Lung (tissue), 12 donors: ENCODE measurements around the gene CPXM2. TPM values are rescaled to one million over a fixed set of nuclear protein-coding genes. Genes with fewer than 3 reads are reported as not detected.

ENCODE experiments used
- ATAC-seq: fragments of 200-7000 bp; cut with Tn5 transposase; one replicate; pipeline ENCODE4 v1.9.1; 2020; ENCODE audit warnings: moderate number of reproducible peaks; ENCODE audit not compliant: insufficient read depth, low FRiP score
- DNase-seq, 3 donors: peaks; one replicate each; pipeline ENCODE4 v3.0.0-alpha.2; 2013 to 2017
- H3K27ac ChIP-seq, 2 donors: one replicate each; pipeline ENCODE4 v1.5.1; 2013; ENCODE audit warnings: mild to moderate bottlenecking in 2 of 2, moderate library complexity in 2 of 2, control low read depth in 1 of 2, inconsistent platforms in 1 of 2, low read depth in 1 of 2, low read length in 1 of 2
- H3K27me3 ChIP-seq, 3 donors: one replicate each; pipeline ENCODE4 v1.5.1; 2013; ENCODE audit warnings: low read length in 2 of 3; ENCODE audit not compliant: control insufficient read depth in 3 of 3, insufficient read depth in 3 of 3
- H3K36me3 ChIP-seq, 4 donors: one replicate each; pipeline ENCODE4 v1.5.1; 2013; ENCODE audit warnings: low read length in 4 of 4, mild to moderate bottlenecking in 1 of 4, moderate library complexity in 1 of 4; ENCODE audit not compliant: control insufficient read depth in 4 of 4, insufficient read depth in 4 of 4
- H3K4me1 ChIP-seq, 5 donors: one replicate each; pipeline ENCODE4 v1.5.1; 2013; ENCODE audit warnings: low read length in 5 of 5, mild to moderate bottlenecking in 2 of 5, moderate library complexity in 1 of 5; ENCODE audit not compliant: control insufficient read depth in 5 of 5, insufficient read depth in 5 of 5
- H3K4me3 ChIP-seq: one replicate; pipeline ENCODE4 v1.5.1; 2013; ENCODE audit warnings: mild to moderate bottlenecking, control low read depth, moderate library complexity
- H3K9ac ChIP-seq, 2 donors: one replicate each; pipeline ENCODE4 v1.5.1; 2013; ENCODE audit warnings: low read length in 2 of 2, control low read depth in 1 of 2; ENCODE audit not compliant: insufficient read depth in 1 of 2
- H3K9me3 ChIP-seq, 4 donors: one replicate each; pipeline ENCODE4 v1.5.1; 2013; ENCODE audit warnings: low read length in 3 of 4, mild to moderate bottlenecking in 1 of 4, moderate library complexity in 1 of 4; ENCODE audit not compliant: control insufficient read depth in 4 of 4, insufficient read depth in 3 of 4
- WGBS, 2 donors: extraction: QIAGEN DNeasy Blood & Tissue Kit; methylation state at CpG; one replicate each; pipeline ENCODE4 v1.1.7; 2013; 5-methylcytosine and 5-hydroxymethylcytosine counted together
- polyA plus RNA-seq, 2 donors: library from polyadenylated mRNA; stranded (reverse); fragments of 200-250 nt; gene quantifications; one replicate each; pipeline ENCODE4 v1.2.1, GENCODE V29; 2013
- total RNA-seq, 2 donors: library from RNA; depleted of rRNA in 1 of 2; stranded (reverse); fragments of >200 nt in 1 of 2; gene quantifications; one replicate each; pipeline ENCODE4 v1.2.1, GENCODE V29; 2014 to 2021
- TF ChIP-seq, protein P1 (sequence below): IDR thresholded peaks from 2 replicates; pipeline ENCODE4 v1.5.1; 2012; ENCODE audit warnings: mild to moderate bottlenecking; ENCODE audit errors: control extremely low read depth, extremely low read depth
- donor health status: control.
- donor health status: control.
- donor health status: Bipolar disorder and iron deficiency.
- donor health status: healthy.
- donor health status: DM: yes; HTN: yes; CAD: no.

The CPXM2 gene
- total and polyA plus RNA-seq, 4 donors: 0.66 to 5.0 (median 2.1) TPM

DNA sequence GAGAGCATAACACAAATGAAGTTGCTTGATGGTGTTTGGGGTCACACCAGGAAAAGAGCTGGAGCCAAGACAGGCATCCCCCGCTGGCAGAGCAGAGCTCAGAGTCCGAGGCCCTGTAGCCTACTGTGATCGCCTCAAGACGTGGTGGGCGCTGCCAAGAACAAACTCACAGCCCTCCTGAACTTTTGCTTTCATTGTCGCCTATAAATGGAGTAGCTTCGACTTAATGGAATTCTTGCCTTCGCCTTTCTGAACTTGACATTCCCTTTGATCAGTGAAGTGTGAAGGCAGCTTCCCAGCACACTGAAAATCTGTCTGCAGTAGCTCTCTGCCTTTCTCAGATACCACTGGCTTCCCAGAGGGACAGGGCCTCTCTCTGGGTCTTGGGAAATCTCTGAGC, 21.3 kb downstream of the CPXM2 start:
- no peaks in the 10 kb centered on the region for H3K36me3 ChIP-seq
- no peak for ATAC-seq
- peaks cover 0 to 4% (median 0%) of the 10 kb centered on the region in 4 donors for H3K9me3 ChIP-seq
- no peaks in the 10 kb centered on the region for H3K4me1 ChIP-seq
- no peak for DNase-seq
- no peak overlapping the region for H3K27ac ChIP-seq
- TF ChIP-seq, protein P1, sequence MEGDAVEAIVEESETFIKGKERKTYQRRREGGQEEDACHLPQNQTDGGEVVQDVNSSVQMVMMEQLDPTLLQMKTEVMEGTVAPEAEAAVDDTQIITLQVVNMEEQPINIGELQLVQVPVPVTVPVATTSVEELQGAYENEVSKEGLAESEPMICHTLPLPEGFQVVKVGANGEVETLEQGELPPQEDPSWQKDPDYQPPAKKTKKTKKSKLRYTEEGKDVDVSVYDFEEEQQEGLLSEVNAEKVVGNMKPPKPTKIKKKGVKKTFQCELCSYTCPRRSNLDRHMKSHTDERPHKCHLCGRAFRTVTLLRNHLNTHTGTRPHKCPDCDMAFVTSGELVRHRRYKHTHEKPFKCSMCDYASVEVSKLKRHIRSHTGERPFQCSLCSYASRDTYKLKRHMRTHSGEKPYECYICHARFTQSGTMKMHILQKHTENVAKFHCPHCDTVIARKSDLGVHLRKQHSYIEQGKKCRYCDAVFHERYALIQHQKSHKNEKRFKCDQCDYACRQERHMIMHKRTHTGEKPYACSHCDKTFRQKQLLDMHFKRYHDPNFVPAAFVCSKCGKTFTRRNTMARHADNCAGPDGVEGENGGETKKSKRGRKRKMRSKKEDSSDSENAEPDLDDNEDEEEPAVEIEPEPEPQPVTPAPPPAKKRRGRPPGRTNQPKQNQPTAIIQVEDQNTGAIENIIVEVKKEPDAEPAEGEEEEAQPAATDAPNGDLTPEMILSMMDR: no peak
- H3K27me3 ChIP-seq: no peaks in the 10 kb centered on the region
- 56 to 66% methylated on average over 8 of the region's 8 CpGs for WGBS, 2 donors
- no peak overlapping the region for H3K9ac ChIP-seq
- no peak overlapping the region for H3K4me3 ChIP-seq

DNA sequence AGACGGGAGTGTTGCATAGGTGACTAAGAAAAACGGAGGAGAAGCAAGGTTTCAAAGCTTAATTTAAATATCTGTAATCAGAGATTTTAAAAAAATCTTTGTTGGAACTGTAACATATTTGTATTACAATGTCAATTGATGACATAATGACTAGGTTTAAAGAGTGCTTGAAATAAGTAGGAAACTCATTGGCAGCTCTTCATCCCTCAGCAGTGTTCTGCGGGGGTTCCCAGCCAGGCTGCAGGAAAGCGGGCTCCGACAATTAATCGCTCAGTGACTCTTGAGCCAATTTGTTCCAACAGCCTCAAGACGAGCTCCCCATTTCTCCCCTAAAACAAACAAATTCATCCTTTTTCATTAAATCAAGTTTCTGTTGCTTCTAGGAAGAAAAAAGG, 22.6 kb downstream of the CPXM2 start:
- no peaks in the 10 kb centered on the region for H3K36me3 ChIP-seq
- H3K4me1 ChIP-seq: no peaks in the 10 kb centered on the region
- H3K4me3 ChIP-seq: no peak overlapping the region
- H3K9me3 ChIP-seq: peaks cover 0 to 2% (median 0%) of the 10 kb centered on the region in 4 donors
- ATAC-seq (no peak), DNase-seq (no peak)
- H3K9ac ChIP-seq: no peak overlapping the region
- H3K27me3 ChIP-seq: no peaks in the 10 kb centered on the region
- TF ChIP-seq, protein P1: no peak
- WGBS, 2 donors: 57 to 71% methylated on average over 7 of the region's 7 CpGs
- H3K27ac ChIP-seq: no peak overlapping the region

DNA sequence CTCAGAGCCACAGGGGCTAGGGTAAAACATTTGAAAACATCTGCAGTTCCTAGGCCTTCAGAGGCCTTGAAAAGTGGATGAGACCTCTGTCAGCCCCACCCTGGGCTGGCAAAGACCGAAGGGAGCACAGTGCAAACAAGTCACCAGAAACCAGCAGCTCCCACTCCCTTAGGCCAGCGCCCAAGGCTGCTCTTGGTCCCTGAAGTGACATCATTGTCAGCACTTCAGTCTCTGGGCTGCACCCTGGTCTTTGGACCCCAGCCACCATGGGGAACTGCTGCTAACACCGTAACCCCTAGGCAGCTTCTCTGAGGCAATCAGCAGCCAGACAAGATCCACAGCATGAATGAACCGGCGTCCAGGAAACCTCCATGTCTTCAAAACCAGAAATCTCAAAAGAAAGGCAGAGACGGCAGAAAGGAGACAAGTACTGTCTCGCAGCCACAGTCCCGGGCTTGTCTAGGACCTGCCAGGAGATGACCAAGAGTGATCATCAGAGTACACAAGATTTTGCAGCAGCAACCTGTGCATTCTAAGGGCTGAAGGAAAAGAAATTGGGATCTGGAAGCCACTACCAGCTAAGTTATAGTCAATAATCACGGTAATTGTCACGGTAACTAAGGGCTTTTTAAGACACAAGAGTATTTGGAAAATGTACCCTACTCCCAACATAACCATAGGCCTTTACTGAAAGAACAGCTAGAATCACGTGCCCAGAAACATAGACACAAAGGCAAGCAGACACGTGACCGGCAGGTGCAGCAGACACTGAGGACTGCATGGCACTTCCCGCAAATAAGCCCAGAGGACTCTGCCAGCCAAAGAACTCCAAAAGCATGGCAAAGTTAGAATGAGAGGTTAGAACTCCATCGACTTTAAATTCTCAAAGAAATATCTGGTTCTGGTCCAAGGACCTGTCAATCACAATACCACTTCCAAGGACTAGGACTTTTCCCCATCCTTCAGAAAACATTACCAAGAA, 23.3 kb downstream of the CPXM2 start:
- ATAC-seq (no peak), DNase-seq (peak in 1 of 3 donors; percentile 22)
- no peaks in the 10 kb centered on the region for H3K27me3 ChIP-seq
- 71 to 83% methylated on average over 15 of the region's 15 CpGs for WGBS, 2 donors
- no peak overlapping the region for H3K27ac ChIP-seq
- H3K9ac ChIP-seq: no peak overlapping the region
- H3K9me3 ChIP-seq: no peaks in the 10 kb centered on the region
- H3K36me3 ChIP-seq: no peaks in the 10 kb centered on the region
- H3K4me3 ChIP-seq: no peak overlapping the region
- no peaks in the 10 kb centered on the region for H3K4me1 ChIP-seq
- TF ChIP-seq, protein P1: no peak
